Activated T-cell treated with anti-CD3 and anti-CD28 coated beads, Interleukin-2, amount 50 U/mL, for 72 hours (primary cell): ENCODE results near the gene TNFRSF19. TPM values are rescaled to one million over a fixed set of nuclear protein-coding genes. Genes with fewer than 3 reads are reported as not detected.

Source experiments
- ATAC-seq, 2 donors: fragments of 150-1000 bp; cut with Tn5 transposase; replicated peaks in 1 of 2; 2 replicates each; pipeline ENCODE4 v1.10.0; 2021; ENCODE audit warnings: moderate library complexity in 2 of 2, mild to moderate bottlenecking in 1 of 2
- DNase-seq, 2 donors: peaks; one replicate each; pipeline ENCODE4 v3.0.0; 2021 to 2022; ENCODE audit warnings: mixed read lengths in 1 of 2
- H3K27ac Mint-ChIP-seq: one replicate; pipeline ENCODE4 v1.8.0; 2022; ENCODE audit warnings: mild to moderate bottlenecking, moderate library complexity, mixed read lengths
- H3K27me3 Mint-ChIP-seq: one replicate; pipeline ENCODE4 v1.8.0; 2022; ENCODE audit warnings: low read depth, mixed read lengths
- H3K36me3 Mint-ChIP-seq, 2 donors: one replicate each; pipeline ENCODE4 v1.8.0; 2022; ENCODE audit warnings: mixed read lengths in 2 of 2, mild to moderate bottlenecking in 1 of 2; ENCODE audit not compliant: insufficient read depth in 2 of 2
- H3K4me1 Mint-ChIP-seq: one replicate; pipeline ENCODE4 v1.8.0; 2022; ENCODE audit warnings: low read depth, mixed read lengths
- H3K4me3 Mint-ChIP-seq, 2 donors: one replicate each; pipeline ENCODE4 v1.8.0; 2022; ENCODE audit warnings: mild to moderate bottlenecking in 2 of 2, mixed read lengths in 2 of 2, moderate library complexity in 2 of 2
- H3K9me3 Mint-ChIP-seq, 2 donors: one replicate each; pipeline ENCODE4 v1.8.0; 2022; ENCODE audit warnings: mixed read lengths in 2 of 2
- total RNA-seq, 2 donors: library from RNA; stranded (reverse); gene quantifications; one replicate each; pipeline ENCODE4 v1.2.3, GENCODE V29; 2022

The TNFRSF19 gene
- total RNA-seq, 2 donors from 2014 or later, result 0.07 TPM; not detected in 1

DNA sequence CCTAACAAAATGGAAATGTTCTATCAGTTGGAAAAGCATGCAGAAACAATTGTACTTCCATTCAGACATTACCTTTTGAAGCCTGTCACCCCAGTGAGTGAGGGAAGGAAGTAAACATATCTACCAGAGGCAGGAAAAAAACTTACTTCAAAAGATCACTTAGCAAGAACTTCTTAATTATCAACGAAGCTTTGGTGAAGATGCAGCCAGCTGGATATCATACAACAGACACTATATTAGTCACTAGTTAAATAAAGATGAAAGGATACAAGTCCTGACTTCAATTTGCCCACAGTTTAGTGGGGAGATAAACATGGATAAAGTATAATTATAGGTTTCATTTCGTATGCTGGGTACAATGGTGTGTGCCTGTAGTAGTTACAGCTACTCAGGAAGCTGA, 148.8 kb downstream of the TNFRSF19 start:
- ATAC-seq (no peak), DNase-seq (no peak)
- H3K27me3 Mint-ChIP-seq, result peaks cover 9% of the 10 kb centered on the region
- H3K27ac Mint-ChIP-seq, result no peak overlapping the region
- H3K9me3 Mint-ChIP-seq, result peaks cover 0 to 2% of the 10 kb centered on the region in 2 donors
- peaks cover 33% of the 10 kb centered on the region for H3K4me1 Mint-ChIP-seq
- peaks cover 2% of the 10 kb centered on the region in 2 donors for H3K36me3 Mint-ChIP-seq
- no peak overlapping the region for H3K4me3 Mint-ChIP-seq

GRCh38 chr13:23722726-23723453, 152.7 kb downstream of the TNFRSF19 start:
- Mint-ChIP-seq H3K4me3 (no peak overlapping the region), H3K9me3 (no peaks in the 10 kb centered on the region), H3K27me3 (no peaks in the 10 kb centered on the region), H3K27ac (no peak overlapping the region), H3K36me3 (no peaks in the 10 kb centered on the region), H3K4me1 (peaks cover 21% of the 10 kb centered on the region)
- no peak for DNase-seq
- no peak for ATAC-seq

DNA sequence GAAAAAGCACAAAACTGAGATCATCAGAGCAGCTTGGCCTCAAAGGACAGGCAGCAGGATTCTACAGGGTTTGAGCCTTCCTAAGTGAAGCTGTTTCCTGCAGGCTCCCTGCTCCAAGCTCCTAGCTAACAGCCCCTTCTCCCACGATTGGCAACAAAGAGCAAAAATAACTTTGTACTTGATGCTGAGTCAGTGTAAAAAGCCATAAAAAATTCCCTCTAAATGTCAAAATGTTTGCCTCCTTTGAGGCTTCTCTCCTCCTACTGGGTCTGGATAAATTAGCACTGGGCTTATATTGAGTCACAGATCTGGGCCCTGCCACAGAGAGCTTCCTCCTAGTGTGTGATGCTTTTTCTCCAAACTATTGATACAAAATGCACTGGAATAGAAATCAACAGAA, 153.3 kb downstream of the TNFRSF19 start:
- Mint-ChIP-seq H3K27ac (no peak overlapping the region), H3K9me3 (no peaks in the 10 kb centered on the region), H3K4me3 (no peak overlapping the region), H3K36me3 (no peaks in the 10 kb centered on the region), H3K27me3 (no peaks in the 10 kb centered on the region), H3K4me1 (peaks cover 17% of the 10 kb centered on the region)
- ATAC-seq (no peak), DNase-seq (no peak)

- Mint-ChIP-seq H3K9me3 (no peaks in the 10 kb centered on the region), H3K4me1 (peaks cover 8% of the 10 kb centered on the region), H3K27ac (no peak overlapping the region), H3K36me3 (no peaks in the 10 kb centered on the region), H3K27me3 (no peaks in the 10 kb centered on the region), H3K4me3 (no peak overlapping the region)
- ATAC-seq (no peak), DNase-seq (no peak)
Measured at GRCh38 chr13:23724196-23724970, 154.2 kb downstream of the TNFRSF19 start.

Other genes with a start within 250 kb of the TNFRSF19 start
- 10 to 100 TPM; 29.1 to 31.1 TPM for gene SACS, start 136.7 kb upstream of the TNFRSF19 start, total RNA-seq